Fibroblast of skin of right quadriceps (primary cell): ENCODE results near the gene LIMCH1.
"Not testable (repeated sequence)": the region's sequence is repeated elsewhere in the genome, so short reads cannot be mapped to it uniquely, and the experiment has no call there.

Experiments used
- DNase-seq: peaks from one replicate; pipeline ENCODE4 v3.0.0-alpha.2; 2013

The LIMCH1 gene

DNA sequence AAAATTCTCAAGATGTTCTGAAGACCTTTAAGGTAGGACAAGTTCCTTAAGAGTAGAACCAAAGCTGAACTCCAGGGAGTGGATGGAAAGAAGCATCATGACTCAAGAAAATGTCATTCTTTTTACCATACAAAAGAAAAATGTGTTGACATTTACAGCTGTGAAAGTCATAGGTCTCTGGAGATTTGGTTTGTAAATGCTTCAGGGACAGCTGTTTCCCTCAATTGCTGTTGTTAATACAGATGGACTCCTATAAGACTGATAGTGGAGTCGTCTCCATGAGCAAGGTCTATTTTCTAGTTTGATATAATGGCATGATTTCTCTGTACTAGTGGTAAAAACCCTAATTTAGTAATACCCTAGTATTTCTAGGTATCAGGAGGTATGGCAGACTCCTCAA lies 108.9 kb downstream of the LIMCH1 start:
- DNase-seq, result no peak

GRCh38 chr4:41647383-41647782 lies 109.4 kb downstream of the LIMCH1 start:
- no peak for DNase-seq

DNA sequence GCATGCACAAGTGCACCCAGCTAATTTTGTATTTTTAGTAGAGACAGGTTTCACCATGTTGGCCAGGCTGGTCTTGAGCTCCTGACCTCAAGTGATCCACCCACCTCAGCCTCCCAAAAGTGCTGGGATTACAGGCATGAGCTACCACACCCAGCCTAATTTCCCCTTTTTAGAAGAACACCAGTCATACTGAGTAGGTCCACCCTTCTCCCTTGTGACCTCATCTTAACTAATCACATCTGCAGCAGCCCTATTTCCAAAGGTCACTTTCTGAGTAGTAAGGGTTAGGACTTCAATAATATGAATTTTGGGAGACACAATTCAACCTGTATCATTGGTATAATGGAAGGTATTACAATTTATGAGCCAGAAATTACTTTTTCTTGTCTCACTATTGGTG lies 113.2 kb downstream of the LIMCH1 start:
- DNase-seq, result not testable (repeated sequence)

- no peak for DNase-seq
Observed at GRCh38 chr4:41652971-41653370, 115.0 kb downstream of the LIMCH1 start.

GRCh38 chr4:41653523-41653922 lies 115.6 kb downstream of the LIMCH1 start:
- no peak for DNase-seq

- DNase-seq, result peak; percentile 11
Observed at GRCh38 chr4:41655177-41655576, 117.2 kb downstream of the LIMCH1 start.

DNA sequence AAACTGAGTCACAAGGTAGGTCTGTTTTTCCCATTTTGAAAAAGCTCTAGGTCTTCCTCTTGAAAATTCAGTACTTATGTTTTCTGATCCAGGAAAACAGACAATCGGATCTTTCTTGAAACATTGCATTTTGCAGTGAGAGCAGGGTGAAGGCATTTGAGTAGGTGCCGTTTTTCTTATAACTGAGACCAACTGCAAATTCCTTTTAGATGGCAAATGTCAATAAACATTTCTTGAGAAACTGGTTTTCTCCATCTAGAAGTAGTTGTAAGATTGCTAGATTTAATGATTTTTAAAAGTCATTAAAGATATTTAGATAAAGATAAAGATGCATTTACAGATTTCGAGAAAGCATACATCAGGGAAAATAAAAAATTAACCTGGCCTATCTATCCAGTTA lies 118.1 kb downstream of the LIMCH1 start:
- no peak for DNase-seq

DNA sequence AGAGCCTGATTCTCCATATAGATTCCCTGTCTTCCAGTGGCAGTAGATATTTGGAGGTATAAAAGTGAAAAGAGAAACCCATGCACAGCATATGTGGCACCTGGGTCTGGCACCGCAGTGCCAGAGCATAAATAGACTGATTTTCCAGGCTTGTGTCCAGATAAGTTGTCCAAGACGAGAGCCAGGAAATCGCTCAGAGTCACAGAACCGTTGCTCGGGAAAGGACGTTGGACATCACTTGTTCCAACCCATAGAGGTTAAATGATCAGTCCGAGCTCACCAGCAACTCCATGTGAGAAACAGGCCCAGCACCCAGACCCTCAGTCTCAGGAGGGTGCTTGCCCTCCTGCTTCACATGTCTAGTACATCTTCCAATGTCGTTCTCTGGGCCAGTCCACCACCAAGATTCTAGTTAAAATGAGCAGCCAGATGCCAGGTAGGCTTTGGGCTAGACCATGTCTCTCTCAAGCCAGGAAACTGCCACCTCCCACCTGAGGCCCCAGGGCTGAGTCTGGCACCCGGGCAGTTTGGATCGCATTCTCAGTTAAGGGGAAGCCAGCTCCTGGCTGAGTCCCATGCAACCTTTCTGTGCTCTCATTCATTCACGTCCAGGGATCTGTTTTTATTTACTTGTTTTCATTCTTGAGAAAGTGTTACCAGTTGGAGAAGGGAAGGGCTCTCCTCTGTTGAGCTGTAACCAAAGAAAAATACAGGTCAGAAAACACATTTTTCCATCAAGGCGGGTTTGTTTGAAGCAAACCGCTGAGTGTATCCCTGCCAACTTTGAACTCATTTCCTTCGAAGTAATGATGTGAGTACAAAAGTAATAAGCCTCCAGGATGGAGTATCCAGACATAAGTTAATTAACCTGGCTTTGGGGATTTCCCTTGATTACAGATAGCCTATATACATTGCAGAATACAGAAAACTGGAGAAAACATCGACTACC lies 118.9 kb downstream of the LIMCH1 start:
- no peak for DNase-seq

DNA sequence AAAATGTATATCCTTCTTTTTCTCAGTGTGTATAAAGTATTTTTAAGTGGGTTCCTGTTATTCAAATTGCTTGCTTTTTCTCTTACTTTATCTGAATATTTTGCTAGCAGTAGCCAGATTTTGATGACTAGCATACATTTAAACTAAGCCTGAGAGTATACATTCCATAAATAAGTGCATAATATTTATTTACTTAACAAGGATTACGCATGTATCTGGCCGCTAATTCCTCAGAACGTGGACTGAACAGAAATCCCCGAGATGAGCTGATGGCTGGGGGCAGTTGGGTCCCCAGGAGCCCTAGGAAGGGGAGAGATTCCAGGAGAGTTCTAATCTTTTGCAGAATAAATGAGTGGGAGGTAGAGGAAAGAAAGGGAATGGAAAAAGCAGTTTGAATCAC lies 119.6 kb downstream of the LIMCH1 start:
- DNase-seq, result no peak

GRCh38 chr4:41658163-41658562 lies 120.2 kb downstream of the LIMCH1 start:
- no peak for DNase-seq

DNA sequence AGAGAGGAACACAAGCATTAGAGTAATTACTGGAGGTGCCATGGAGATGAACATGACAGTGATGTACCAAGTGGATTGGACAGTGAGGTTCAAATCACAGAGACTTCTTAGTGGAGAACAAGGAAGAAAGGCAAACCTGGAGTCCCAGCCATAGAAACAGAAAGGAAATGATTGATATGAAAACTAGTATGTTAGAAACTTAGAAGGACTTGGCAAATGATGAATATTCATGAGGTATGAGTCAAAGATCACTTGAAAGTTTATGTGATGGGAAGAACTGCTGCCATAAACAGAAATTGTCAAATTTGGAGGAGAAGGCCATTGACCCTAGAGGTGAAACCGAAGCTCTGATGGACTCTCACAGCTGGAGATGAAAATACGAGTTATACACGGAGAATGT lies 122.4 kb downstream of the LIMCH1 start:
- no peak for DNase-seq

DNA sequence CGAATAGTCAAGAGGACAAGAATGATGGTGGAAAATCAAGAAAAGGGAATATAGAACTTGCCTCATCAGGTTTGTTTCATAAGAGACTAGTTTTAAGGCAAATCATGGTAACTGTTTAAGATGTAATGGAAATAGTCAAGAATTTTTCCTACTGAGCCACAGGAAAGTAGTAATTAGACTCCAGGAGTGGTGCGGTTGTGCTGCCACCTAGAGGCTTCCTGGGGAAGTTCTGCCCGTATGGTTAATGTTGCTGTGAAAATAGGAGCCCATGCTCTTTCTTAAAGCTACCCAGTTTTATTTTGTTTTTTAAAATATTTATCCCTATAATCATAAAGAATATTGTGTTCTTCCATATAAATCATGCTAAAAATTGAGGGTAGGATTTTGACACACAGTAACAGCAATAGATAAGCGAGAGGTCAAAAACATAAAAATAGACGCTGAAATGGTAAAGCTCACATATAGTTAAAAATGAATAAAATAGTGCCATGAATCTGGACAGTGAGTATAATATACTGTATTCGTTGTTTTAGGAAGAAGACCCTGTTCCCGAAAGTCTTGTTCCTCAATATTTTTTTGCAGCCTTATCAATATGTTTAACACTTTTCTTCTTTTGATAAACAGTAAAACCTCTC lies 123.6 kb downstream of the LIMCH1 start:
- DNase-seq, result peak; percentile 52

DNA sequence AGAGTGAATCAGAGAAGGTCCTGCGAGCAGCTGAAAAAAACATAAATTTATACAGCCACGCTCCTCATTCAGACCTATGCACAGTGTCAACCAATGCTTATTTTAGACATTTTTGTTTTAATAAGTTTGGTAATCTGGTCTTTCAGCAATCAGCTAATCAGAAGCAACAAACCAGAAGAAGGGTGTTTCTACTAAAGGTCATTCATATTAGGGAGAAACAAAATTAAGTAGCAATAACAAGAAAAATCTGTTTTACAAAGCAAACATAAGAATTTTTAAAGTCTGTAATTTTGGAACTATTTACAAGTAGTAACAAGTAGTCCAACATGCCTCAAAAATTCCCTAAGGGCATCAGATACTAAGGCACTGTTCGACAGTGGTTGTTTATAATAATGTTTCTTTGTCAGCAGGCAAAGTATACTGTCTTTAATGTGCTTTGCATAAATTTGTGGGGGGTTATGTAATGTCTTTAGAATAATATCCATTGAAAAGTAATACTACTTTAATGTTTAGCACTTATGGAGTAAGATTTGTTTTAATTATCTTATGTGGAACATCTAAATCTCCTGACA lies 127.8 kb downstream of the LIMCH1 start:
- no peak for DNase-seq

DNA sequence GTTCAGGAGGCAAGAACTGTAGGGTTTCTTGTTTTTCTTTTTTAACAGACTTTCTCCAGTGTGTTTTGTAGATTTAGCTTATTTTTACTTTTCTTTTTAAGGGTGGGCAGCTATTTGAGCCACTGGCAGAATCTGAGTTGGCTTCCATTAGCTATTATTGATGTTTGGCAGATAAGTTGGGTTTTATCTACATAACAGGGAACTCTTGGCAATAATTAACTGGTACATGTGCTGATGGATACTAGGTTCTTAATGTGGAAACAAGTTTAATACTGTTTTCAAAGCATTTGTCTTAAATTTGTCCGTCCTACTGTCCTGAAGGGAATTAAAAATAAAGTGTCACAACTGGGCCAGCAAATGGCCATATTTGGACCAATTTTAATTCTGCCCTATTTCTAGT lies 130.1 kb downstream of the LIMCH1 start:
- no peak for DNase-seq

DNA sequence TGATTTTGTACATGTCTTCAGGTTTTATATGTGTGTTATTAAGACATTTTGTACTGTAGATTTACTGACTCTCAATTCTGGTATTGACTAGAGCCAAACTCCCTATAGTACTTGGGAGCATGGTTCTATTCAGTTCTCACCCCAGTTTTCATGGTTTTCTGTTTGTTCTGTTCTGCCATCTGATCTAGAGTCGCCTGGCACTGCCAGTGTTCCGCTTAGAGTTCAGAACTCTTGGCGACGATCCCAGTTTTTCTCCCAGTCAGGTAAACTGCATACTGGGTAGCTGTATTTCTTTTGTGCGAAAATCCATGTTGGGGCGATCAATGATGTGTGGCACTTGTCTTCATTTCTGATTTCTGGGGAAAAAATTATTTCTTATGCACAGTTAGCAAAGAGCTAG lies 132.6 kb downstream of the LIMCH1 start:
- no peak for DNase-seq

- no peak for DNase-seq
Observed at GRCh38 chr4:41670982-41671381, 133.0 kb downstream of the LIMCH1 start.

GRCh38 chr4:41678086-41678816 lies 140.3 kb downstream of the LIMCH1 start:
- DNase-seq, result peak; percentile 37

DNA sequence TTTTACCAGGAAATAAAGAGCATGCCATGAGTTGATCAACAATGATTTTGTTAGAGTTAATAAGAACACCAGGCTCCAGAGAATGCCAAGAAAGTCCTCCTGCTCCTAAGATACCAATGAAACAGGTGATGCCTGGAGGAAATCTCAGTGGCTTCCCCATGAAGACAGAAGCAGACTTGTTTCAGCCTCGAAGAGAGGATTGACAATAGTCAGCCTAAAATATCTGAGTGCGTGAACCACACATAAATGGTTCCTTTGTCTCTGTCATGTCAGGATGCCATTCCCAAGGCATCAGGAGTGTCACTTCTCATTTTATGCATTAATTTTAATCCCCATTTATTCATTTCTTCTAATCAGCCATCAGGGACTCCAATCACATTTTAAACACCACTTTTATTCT lies 141.0 kb downstream of the LIMCH1 start:
- no peak for DNase-seq

GRCh38 chr4:41679991-41680390 lies 142.0 kb downstream of the LIMCH1 start:
- DNase-seq, result no peak

- no peak for DNase-seq
Observed at GRCh38 chr4:41681054-41681453, 143.1 kb downstream of the LIMCH1 start.

DNA sequence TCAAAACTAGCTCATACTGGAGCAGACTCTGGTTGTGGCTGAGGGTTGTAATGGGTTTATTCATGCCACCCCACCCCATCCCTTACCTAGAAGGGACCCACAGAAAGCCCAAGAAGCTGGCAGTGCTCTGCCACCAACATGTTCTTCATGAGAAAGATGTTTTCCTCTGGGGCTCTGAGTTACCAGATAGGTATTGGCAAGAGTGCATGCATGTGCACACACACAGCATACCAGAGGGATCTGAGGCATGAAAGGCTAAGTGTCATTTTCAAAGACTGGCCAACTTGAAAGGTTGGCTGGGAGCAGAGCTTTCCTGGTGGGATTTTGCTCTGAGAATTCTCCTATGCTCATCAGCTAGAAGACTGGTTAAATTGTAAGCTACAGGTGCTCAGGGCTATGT lies 145.4 kb downstream of the LIMCH1 start:
- no peak for DNase-seq

GRCh38 chr4:41686893-41687292 lies 148.9 kb downstream of the LIMCH1 start:
- no peak for DNase-seq

- no peak for DNase-seq
Observed at GRCh38 chr4:41687971-41688370, 150.0 kb downstream of the LIMCH1 start.
